ENCODE data around the gene UBAC2.

The UBAC2 gene

GRCh38 chr13:99357131-99357596 is 156.5 kb downstream of the UBAC2 start:
- DNase-seq (ENCODE audit: low read depth, low spot score), result no peak

- DNase-seq (ENCODE audit: low read depth, low spot score), result no peak
Measured at GRCh38 chr13:99357941-99358340, 157.3 kb downstream of the UBAC2 start.

DNA sequence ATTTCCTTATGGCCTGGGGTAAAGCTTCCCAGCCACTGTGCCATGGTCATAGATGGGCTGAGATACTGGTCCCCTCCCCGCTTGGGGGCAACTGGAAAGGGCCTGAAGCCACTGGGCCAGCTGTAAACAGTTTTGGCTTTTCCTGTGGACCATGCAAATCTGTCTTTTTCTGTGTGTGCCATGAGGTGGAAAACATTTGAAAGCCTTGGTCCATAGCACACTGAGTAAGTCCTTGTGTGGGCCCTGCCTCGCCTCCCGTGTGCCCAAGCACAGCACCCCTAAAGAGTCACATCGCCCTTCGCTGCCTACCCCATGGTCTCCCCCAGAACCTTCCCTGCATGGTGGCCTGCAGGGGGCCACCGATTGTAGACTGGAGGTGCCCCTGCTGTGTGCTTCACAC is 158.9 kb downstream of the UBAC2 start:
- no peak for DNase-seq (ENCODE audit: low read depth, low spot score)

DNA sequence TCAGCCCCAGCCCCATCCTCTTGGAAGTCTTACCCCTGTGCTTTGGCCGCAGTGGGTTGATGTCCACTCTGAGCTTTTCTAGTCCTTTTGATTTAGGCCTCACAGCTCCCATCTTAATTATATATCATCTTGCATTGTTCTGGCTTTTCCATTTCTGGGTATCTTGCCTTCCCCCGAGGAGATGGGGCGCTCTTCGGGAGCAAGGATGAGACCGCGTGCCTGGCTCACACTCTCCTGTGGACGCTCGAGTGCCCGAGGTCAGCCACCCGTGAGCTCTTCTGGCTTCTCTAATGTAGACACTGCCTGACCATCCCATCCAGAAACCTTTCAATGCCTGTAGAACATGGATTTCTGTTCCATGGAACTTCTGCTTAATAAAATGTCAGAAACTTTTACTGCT is 160.0 kb downstream of the UBAC2 start:
- DNase-seq (ENCODE audit: low read depth, low spot score), result no peak

GRCh38 chr13:99361197-99361596 is 160.5 kb downstream of the UBAC2 start:
- no peak for DNase-seq (ENCODE audit: low read depth, low spot score)

DNA sequence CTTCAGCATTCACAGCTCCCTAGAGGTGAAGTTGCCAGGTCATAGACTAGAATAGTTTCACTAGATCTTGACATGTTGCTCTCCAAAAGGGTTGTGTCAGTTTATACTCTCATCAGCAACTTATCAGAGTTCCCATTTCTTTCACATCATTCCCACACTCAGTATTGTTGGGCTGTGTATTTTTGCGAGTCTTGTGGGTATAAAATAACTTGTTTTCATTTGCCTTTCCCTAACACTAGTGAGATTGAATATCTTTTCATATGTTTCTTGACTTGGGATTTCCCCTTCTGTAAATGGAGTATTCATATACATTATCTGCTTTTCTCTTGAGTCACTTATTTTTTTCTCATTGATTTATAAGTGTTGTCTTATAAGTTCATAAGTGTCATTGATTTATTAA is 161.7 kb downstream of the UBAC2 start:
- no peak for DNase-seq (ENCODE audit: low read depth, low spot score)

DNA sequence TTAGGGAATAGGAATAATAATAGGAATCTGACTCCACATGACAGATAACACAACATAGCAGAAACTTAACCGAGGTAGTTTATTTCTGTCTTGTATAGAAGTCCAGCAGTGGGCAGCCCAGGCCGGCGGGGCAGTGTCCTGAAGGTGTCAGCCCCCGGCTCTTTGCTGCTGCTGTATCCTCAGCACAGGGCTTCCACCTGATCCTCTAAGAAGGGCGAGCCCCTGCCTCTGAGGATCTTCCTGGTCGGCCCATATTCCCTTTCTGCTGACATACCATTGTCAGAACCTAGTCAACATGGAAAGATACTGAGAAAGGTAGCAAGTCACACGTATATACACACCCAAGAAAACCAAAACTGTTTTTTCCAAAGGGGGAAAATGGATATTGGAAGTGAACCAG is 162.7 kb downstream of the UBAC2 start:
- DNase-seq (ENCODE audit: low read depth, low spot score), result no peak

GRCh38 chr13:99363949-99364348 is 163.3 kb downstream of the UBAC2 start:
- no peak for DNase-seq (ENCODE audit: low read depth, low spot score)

DNA sequence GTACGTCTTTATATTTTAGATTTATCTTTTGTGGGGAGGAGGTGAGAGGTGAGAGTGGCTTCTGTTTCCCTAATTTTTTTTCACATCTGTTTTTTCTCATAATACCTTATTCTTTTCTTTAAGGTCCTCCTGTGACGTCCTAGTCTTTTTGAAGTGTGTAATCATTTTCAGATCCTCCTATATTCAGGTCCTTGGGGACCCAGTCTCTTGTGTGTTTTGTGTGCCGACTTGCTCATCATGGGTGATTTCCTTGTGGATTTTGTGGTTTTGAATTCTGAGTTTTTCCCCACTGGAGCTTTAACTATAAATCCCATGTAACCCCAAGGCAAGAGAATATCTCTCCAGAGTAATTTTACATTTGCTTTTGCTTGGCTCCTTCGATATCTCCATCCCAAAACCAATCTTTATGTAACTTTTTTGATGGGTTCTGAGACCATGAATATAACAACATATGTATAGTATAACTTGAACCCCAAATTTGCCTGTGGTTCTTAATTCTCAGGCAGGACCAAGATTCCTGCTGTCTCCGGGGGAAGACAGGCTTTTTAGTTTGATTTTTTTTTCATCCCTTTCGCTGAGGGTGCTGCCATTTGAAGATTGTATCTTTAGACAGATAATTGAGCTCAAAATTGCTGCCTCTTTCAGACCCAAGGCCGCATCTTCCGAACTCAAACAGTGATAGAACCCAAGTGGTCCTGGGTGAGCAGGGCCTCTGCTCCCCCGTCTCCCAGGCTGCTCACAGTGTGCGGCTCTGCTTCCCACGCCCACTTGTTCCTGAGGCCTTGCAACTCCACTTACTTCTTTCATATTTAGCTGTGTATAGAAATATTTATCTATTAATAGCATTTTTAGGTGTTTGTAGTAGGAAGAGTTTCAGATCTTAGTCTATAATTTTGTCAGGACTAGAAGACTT is 165.7 kb downstream of the UBAC2 start:
- DNase-seq (ENCODE audit: low read depth, low spot score), result no peak

DNA sequence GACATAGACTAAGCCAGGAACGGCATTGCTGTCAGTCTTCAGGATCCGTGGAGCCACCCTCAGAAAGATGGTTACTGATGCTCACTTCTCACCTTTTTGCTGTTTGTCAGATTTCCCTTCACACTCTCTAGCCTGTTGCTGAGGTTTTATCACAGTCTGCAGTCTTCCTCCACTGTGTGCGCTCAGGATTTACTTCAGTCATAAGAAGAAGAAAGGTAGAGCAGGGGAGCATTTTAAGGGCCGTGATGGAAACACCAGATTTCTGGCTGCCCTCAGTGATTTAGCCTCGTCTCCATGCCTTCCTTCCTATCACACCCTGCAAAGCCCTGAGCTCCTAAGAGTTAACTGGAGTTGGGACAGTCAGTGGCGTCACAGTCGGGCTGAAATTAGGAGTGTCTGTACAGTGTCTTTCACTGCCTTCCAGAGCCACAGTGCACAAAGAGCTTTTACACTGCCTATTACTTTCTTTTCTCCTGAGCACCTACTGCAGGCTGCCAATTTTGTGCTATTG is 166.5 kb downstream of the UBAC2 start:
- DNase-seq (ENCODE audit: low read depth, low spot score), result no peak

GRCh38 chr13:99367663-99368448 is 167.2 kb downstream of the UBAC2 start:
- no peak for DNase-seq (ENCODE audit: low read depth, low spot score)

- DNase-seq (ENCODE audit: low read depth, low spot score), result no peak
Measured at GRCh38 chr13:99370481-99371275, 170.0 kb downstream of the UBAC2 start.

DNA sequence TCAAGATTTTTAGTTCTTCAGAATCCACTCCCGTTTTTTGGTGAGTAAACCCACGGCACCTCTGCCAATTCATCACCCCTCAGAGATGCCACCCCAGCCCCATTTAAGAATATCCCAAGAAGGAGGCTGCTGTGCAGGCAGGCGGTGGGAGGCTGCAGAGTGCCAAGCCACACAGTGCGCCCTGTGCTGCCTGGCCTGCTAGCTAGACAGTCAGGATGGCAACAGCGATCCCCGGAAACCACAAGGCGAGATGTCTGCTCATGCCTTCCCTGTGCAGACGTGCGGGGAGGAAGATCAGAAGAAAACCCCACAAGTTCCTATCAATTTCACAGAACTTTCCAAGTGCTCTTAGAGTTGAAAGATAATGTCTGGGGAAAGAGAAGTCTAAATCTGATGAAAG is 171.3 kb downstream of the UBAC2 start:
- no peak for DNase-seq (ENCODE audit: low read depth, low spot score)

GRCh38 chr13:99373436-99373835 is 172.8 kb downstream of the UBAC2 start:
- no peak for DNase-seq (ENCODE audit: low read depth, low spot score)

GRCh38 chr13:99374169-99374991 is 173.7 kb downstream of the UBAC2 start:
- no peak for DNase-seq (ENCODE audit: low read depth, low spot score)

DNA sequence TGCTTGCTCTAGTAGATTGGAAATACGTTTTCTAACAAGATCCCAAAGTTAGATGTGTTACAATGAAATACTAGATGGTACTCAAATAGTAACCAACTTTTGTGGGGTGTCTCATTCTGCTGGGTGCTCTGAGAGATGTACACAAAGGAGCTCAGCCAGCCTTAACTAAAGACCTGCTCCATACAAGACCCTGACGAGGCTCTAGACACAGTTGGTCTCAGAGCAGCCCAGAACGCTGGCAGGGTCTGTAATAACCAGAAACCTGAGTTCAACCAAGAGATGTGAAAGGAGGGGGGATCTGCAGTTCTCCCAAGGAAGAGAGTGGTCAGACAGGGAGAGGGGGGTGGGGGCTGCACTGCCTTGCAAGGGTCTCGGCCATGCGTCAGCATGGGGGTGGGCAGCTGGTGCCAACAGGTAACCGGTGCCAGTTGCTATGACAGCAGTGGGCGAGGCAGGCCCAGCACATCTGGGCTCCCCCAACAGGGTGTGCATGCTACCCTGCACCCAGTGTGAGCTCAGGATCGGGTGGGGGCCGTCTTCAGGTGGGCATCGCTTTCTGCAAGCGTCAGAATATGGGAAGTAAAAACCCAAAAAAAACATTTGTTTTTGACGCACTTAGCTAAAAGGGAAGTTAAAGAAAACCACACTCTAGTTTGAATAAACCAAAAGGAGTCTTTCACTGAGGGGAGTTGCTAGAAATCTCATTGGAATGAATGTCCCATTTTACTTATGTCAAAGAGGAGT is 174.5 kb downstream of the UBAC2 start:
- DNase-seq (ENCODE audit: low read depth, low spot score), result no peak

- no peak for DNase-seq (ENCODE audit: low read depth, low spot score)
Measured at GRCh38 chr13:99375738-99376080, 175.1 kb downstream of the UBAC2 start.

GRCh38 chr13:99376132-99376531 is 175.5 kb downstream of the UBAC2 start:
- DNase-seq (ENCODE audit: low read depth, low spot score), result no peak

DNA sequence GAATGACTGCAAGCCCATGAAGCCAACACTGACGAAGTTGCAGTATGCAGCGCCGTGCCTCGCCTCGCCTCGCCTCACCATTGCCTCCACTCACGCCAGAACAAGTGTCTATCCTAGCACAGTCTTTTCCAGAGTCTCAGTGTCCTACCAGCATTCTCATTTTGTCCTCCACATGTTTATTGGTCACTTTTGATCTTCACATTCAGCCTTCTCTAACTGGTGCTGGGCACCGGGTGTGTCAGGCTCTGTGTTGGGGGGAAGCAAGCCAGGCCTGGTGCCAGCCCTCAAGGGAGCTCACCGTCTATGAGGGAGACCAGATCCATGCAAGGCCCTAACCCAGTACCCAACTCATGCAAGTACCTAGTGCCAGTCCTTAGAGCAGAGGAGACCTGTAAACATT is 176.3 kb downstream of the UBAC2 start:
- no peak for DNase-seq (ENCODE audit: low read depth, low spot score)

- DNase-seq (ENCODE audit: low read depth, low spot score), result no peak
Measured at GRCh38 chr13:99377641-99378040, 177.0 kb downstream of the UBAC2 start.

Data from activated CD4-positive, CD25-positive, alpha-beta regulatory T cell treated with anti-CD3 and anti-CD28 coated beads, Interleukin-2, amount 50 U/mL, for 16 hours (primary cell).